SK-N-SH treated with all-trans-retinoic acid at 6 μM for 48 hours (cell line): ENCODE measurements around the gene CNST.

Source experiments
- ARNTL ChIP-seq: fragments of 450-650 bp; formaldehyde crosslinking; IDR thresholded peaks from 2 replicates; pipeline ENCODE4 v1.5.0; 2020; ENCODE audit warnings: low read depth, mild to moderate bottlenecking, moderate library complexity, borderline replicate concordance
- ESRRG ChIP-seq: fragments of 250-450 bp; sonication (Bioruptor Pico); IDR thresholded peaks from 2 replicates; pipeline ENCODE4 v1.6.1; 2021; ENCODE audit warnings: mild to moderate bottlenecking
- OSR1 ChIP-seq: fragments of 250-450 bp; sonication (Bioruptor Pico); IDR thresholded peaks from 2 replicates; pipeline ENCODE4 v1.8.0; 2022; ENCODE audit warnings: moderate library complexity, mild to moderate bottlenecking, inconsistent platforms
- RARB ChIP-seq: fragments of 250-450 bp; sonication (Bioruptor Pico); IDR thresholded peaks from 2 replicates; pipeline ENCODE4 v1.8.0; 2021; ENCODE audit warnings: mild to moderate bottlenecking, moderate library complexity
- SNAI2 ChIP-seq: fragments of 250-450 bp; sonication (Bioruptor Pico); IDR thresholded peaks from 2 replicates; pipeline ENCODE4 v1.5.0; 2020; ENCODE audit warnings: mild to moderate bottlenecking, moderate library complexity
- ZC3H10 ChIP-seq: fragments of 250-450 bp; sonication (Bioruptor Pico); IDR thresholded peaks from 2 replicates; pipeline ENCODE4 v1.5.1; 2021; ENCODE audit warnings: mild to moderate bottlenecking, moderate library complexity
- ZFP3 ChIP-seq: fragments of 250-450 bp; sonication (Bioruptor Pico); IDR thresholded peaks from 2 replicates; pipeline ENCODE4 v1.5.0; 2020; ENCODE audit warnings: mild to moderate bottlenecking, moderate library complexity
- ZFP30 ChIP-seq: fragments of 450-650 bp; formaldehyde crosslinking; IDR thresholded peaks from 2 replicates; pipeline ENCODE4 v1.5.0; 2022; ENCODE audit warnings: mild to moderate bottlenecking, moderate library complexity
- ZNF70 ChIP-seq: fragments of 450-650 bp; formaldehyde crosslinking; IDR thresholded peaks from 2 replicates; pipeline ENCODE4 v1.5.0; 2020; ENCODE audit warnings: mild to moderate bottlenecking, moderate library complexity
- ZNF8 ChIP-seq: fragments of 450-650 bp; formaldehyde crosslinking; IDR thresholded peaks from 2 replicates; pipeline ENCODE4 v1.5.0; 2020; ENCODE audit warnings: mild to moderate bottlenecking, moderate library complexity
- TF ChIP-seq, protein P1 (sequence below): fragments of 250-450 bp; sonication (Bioruptor Pico); IDR thresholded peaks from 2 replicates; pipeline ENCODE4 v1.8.0; 2020; ENCODE audit warnings: mild to moderate bottlenecking, moderate library complexity, borderline replicate concordance

DNA sequence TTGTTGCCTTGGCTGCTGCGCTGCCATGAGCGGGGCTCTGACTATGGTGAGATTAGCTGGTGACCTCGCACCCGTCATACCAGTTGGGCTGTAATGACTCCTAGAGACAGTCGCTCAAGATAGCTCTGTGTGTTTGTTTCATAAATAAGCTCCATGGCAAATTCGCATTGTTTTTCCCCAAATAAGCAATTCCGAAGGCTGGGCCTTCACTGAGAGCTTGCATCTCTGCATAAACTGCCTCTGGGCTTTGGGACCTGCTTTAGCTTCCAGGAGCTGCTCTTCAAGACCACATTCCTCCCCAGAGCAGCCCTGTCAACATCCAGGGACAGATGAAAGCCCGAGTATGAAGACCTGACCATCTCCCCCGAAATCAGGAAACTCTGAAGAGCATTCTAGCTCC is 117.3 kb downstream of the CNST start:
- TF ChIP-seq ZNF70 (CRISPR knock-in tag) (no peak), RARB (no peak), OSR1 (CRISPR knock-in tag) (no peak), SNAI2 (CRISPR knock-in tag) (no peak), ARNTL (CRISPR knock-in tag) (no peak), ZFP3 (no peak), ZNF8 (CRISPR knock-in tag) (no peak), ZFP30 (CRISPR knock-in tag) (no peak), ESRRG (CRISPR knock-in tag) (no peak), ZC3H10 (no peak)
- TF ChIP-seq, protein P1, sequence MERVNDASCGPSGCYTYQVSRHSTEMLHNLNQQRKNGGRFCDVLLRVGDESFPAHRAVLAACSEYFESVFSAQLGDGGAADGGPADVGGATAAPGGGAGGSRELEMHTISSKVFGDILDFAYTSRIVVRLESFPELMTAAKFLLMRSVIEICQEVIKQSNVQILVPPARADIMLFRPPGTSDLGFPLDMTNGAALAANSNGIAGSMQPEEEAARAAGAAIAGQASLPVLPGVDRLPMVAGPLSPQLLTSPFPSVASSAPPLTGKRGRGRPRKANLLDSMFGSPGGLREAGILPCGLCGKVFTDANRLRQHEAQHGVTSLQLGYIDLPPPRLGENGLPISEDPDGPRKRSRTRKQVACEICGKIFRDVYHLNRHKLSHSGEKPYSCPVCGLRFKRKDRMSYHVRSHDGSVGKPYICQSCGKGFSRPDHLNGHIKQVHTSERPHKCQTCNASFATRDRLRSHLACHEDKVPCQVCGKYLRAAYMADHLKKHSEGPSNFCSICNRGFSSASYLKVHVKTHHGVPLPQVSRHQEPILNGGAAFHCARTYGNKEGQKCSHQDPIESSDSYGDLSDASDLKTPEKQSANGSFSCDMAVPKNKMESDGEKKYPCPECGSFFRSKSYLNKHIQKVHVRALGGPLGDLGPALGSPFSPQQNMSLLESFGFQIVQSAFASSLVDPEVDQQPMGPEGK (CRISPR knock-in tag), result no peak
